GM18519 (cell line): Measurements from ENCODE around the gene RAB3IP.
"Not testable (repeated sequence)": the region's sequence is repeated elsewhere in the genome, so short reads cannot be mapped to it uniquely, and the experiment has no call there.

Source experiments
- ATAC-seq: cut with Tn5 transposase; IDR thresholded peaks from one replicate; pipeline ENCODE4 v1.9.1; 2021; ENCODE audit warnings: mild to moderate bottlenecking, moderate library complexity; ENCODE audit not compliant: unreplicated experiment, low FRiP score

The RAB3IP gene

DNA sequence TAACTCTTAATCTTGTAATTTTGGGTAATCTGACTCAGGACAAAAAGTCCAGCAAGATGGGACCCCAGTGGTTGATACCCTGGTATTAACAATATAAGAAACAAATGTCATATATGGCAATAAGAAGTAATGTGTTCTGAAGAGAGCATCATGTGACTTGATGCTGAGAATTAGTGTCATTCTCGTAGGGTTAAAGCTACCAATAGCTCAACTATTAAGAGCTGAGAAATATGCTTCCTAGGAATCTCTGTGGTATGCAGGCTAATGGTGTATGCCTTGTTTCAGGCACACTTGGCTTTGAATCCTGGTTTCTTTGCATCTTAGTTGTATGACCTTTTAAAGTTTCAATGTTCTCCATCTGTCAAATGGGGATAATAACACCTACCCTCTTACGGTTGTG, 95.5 kb downstream of the RAB3IP start:
- ATAC-seq, result no peak

DNA sequence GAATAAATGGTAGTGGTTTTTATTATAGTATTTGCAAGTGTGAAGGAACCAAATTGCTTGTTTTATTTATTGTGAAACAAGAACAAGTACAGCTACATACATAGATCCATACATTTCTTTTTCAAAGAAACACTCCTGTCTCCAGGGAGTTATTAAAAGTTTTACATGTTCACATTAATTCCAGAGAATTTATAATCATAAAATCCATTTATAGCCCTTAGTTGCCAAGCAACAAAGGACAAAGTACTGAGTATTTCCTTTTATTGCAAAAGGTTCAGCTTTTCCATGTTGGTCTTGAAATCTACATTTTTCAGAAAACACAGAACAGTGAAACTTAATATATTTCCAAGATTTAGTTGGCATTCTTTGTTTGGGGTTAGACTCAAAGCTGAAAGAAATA, 95.9 kb downstream of the RAB3IP start:
- ATAC-seq, result no peak

DNA sequence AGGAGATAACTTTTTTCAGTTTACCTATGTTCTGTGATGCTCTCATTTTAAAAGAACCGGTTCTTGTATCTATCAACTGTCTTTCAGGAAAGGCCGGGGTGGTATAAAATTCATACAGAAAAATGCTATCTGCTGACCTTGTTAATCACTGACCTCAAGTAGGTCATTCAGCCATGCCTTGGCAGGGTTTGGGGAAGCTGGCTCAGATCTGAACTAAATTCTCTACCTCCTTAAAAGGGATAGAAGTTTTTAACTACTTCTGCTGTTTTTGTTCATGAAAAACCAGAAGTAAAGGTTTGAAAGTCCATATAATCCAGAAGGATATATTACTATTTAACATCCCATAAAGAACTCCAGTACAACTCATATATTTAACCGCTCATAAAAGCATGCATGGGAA, 96.4 kb downstream of the RAB3IP start:
- no peak for ATAC-seq

DNA sequence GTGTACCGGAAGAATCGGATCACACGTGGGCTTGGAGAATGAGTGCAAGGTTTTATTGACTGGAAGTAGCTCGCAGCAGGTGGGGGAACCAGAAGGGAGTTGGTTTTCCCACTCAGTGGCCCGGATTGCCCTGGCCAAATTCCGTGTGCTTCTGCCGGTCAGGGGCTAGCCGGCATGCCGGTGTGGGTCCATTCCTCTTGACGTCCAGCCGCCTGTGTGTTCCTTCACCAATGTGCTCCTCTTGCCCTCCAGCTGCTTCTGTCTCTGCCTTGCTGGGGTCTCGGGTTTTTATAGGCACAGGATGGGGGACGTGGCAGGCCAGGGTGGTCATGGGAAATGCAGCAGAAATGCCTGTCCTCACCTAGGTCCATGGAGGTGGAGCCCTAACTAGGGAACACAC, 97.4 kb downstream of the RAB3IP start:
- no peak for ATAC-seq

DNA sequence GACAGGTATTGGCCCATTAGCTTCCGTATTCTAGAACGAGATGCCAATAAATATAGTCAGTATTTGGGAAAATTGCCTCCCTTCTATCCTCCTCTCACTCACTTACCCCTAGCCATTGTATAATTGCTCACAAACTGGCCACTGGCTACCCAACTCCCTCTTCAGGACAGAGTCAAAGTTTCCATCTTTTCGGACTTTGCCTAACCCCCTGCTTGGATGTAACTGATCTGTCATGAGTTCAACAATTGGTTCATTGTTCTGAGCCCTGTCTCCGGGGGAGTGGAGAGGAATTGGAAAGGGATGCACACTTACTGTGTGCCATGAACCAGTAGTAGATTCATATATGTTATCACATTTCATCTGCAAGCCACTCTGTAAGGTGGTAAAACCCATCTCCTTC, 98.5 kb downstream of the RAB3IP start:
- ATAC-seq, result no peak

DNA sequence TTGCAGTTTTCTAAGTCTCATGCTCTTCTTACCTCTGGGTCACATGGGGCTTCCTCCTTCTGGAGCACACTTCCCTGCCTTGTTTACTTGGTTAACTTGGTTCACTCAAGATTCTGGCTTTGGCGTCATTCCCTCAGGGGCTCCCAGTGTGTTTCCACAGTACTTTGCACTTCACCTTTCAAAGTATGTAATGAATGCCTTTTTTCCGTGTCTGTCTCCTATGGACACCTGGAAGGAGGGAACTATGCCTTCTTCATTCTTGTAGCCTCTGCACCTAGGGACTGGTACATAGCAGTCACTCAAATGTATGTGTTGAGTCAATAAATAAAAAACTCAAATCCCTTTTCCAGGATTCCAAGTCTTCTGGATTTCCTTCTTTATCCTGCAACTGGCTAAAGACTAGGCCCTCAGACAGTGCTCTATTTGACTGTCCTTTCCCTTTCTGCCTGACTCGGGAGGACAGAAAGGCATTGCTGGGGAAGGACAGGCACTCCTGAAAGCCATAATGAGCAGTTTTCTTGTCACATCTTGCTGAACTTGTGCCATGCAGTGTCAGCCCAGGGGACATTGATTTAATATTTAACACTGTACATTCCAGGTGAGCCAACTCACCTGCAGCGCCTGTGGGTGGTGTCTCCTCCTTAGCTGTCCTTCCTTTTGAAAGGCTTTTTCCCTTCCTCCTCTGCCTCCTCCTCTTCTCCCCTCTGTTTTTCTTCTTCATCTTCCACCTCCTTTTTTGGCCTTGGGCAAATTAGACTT, 99.2 kb downstream of the RAB3IP start:
- ATAC-seq, result no peak

DNA sequence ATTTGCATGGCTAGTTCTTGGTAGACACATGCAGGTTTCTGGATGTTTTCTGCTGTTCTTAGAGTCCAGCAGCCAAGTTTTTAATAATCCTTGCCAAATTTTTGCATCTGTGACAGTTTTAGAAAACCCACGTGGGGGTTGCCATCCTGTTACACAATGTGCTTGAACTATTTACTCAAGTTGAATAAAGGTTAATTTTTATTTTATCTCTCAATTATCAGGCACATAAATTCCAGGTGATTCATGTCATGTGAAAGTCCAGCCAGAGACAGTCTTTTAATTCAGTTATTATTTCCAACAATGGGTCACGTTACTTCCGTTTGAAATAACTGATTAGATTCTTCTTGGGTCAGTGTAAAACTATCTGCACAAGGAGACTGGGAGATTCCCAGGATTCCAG, 102.1 kb downstream of the RAB3IP start:
- no peak for ATAC-seq

DNA sequence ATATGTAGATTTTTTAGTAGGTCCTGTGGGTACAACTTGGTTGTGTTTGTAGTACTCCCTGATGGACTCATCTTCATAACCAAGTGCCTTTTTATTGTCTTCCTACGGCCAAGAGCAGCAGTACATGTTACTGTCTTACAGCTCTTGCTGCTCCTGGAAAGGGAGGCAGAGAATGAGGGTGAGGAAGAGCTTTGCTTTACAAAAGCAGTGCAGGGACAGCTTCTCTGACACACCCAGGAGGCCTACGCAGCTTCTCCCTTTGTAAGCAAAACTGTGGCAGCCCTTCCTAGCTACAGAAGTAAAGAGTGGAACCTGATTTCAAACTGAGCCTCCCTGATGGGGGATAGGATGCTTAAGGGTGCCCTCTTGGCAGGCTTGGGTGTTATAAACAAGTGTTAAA, 104.9 kb downstream of the RAB3IP start:
- no peak for ATAC-seq

DNA sequence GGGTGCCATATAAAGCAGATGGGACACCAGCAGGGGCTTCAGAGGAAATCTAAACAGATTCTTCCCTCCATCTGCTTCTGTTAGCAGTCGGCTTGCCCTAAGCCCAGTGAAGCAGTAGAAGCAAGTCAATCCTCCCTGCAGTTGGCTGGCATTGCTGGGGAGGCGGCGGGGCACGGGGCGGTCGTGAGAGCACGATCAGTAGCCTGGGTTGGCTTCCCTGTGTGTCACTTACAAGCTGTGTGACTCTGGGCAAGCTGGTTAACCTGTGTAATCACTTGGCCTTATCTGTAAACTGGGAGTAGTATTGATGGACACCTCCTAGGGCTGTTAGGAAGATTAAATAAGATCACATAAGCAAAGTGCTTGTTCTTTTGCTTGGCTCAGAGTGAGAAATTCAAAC, 105.8 kb downstream of the RAB3IP start:
- no peak for ATAC-seq

DNA sequence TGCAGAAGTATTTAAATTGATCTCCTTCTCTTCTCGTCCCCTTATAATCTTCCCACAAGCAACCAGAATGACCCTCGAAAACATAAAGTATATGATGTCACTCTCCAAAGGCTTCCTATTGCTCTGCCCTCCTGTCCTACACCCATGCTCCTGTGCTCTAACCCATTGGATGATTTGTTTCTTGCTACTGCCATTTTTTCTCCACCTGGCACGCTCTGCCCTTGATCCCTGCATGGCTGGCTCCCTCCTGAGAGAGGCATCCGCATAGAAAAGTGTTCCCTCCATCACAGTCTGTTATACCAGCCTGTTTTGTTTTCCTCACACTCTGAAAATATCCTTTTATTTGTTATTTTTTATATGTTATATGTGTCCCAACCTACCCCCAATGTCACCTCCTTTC, 106.2 kb downstream of the RAB3IP start:
- no peak for ATAC-seq

DNA sequence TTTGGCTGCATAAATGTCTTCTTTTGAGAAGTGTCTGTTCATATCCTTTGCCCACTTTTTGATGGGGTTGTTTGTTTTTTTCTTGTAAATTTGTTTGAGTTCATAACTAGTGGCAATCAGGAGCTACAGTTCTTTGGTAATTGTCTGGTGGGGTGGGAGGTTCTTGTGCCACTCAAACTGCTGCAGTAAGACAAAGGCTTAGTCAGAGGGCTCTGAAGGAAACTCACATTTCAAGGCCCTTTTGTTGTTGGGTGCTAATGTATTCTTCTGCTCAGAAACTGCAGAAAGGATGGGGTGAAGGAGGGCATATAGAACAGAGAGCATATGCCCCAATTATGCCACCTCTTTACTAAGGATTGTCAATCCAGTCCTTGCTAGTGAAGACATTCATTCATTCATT, 108.3 kb downstream of the RAB3IP start:
- ATAC-seq, result no peak

DNA sequence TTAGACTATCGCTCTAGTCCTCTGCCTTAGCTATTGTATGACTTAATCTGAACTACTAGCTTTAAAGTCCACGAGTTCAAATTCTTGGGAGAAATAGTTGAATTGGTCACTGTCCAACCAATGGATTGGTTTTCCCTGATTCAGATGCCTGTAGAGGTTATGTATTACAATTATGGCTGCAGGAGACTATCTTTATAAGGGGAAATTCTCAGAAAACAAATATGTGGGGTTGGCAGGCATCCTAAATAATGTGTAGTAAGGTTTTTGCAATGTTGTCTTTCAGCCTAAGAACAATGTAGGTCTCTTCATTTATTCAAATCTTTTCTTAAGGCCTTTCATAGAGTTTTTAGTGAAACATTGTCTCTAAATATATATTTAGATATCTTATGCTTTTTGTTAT, 113.3 kb downstream of the RAB3IP start:
- no peak for ATAC-seq

DNA sequence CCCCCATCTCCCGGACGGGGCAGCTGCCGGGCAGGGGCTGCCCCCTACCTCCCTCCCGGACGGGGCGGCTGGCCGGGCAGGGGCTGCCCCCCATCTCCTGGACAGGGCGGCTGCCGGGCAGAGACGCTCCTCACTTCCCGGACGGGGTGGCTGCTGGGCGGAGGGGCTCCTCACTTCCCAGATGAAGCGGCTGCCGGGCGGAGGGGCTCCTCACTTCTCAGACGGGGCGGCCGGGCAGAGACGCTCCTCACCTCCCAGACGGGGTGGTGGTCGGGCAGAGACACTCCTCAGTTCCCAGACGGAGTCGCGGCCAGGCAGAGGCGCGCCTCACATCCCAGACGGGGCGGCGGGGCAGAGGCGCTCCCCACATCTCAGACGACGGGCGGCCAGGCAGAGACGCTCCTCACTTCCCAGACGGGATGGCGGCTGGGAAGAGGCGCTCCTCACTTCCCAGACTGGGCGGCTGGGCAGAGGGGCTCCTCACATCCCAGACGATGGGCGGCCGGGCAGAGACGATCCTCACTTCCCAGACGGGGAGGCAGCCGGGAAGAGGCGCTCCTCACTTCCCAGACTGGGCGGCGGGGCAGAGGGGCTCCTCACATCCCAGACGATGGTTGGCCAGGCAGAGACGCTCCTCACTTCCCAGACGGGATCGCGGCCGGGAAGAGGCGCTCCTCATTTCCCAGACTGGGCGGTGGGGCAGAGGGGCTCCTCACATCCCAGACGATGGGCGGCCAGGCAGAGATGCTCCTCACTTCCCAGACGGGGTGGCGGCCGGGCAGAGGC, 114.7 kb downstream of the RAB3IP start:
- ATAC-seq, result not testable (repeated sequence)

DNA sequence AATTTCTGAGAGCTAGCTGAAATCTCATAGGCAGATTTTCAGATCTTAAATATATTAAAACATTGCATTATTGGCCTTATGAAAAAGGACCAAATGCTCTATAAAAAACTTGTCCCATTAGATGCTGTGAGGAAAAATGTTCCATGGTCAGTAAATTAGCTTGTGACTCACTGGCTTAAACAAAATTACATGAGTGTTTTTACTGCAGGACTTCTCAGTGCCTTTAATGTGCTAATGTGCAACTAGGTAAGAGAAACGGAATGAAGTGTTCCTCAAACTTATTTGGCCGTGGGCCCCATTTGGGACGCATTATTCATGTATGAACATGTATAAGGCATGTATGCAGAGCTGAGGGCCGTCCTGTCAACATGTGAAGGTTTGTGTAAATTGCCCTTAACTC, 128.0 kb downstream of the RAB3IP start:
- ATAC-seq, result no peak

DNA sequence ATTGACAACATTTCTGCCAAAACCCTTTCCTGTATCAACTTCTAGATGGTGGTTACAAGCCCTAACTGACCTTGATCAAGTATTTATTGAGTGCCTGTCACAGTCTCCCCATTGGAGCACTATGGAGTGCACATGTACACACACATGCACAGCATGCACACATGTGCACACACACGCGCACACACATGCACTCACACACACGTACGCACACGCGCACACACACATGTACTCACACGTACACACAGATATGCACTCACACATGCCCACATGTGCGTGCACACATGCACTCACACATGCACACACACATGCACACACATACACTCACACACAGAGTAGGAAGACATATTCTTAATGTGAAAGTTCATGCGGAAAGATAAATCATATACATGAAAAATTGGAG, 130.0 kb downstream of the RAB3IP start:
- no peak for ATAC-seq

DNA sequence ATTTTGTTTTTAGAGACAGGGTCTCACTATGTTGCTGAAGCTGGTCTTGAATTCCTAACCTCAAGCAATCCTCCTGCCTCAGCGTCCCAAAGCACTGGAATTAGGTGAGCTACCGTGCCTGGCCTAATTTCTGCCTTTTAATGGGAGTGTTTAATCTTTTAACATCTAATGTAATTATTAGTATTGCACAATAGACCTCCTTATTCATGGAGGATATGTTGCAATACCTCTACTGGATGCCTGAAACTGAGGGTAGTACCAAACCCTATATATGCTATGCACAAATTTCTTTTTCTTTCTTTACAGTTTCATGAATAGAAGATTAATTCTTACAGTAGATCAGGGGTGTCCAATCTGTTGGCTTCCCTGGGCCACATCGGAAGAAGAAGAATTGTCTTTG, 134.1 kb downstream of the RAB3IP start:
- ATAC-seq, result no peak
